MV-4-11 (cell line): ENCODE measurements around the gene EMID1.

ENCODE experiments used
- DNase-seq: peaks from one replicate; lab custom pipeline; 2025; lab: John Stamatoyannopoulos, UW

The EMID1 gene

GRCh38 chr22:29260601-29261315, 55.1 kb downstream of the EMID1 start:
- no peak for DNase-seq

- no peak for DNase-seq
These were observed 58.1 kb downstream of the EMID1 start for GRCh38 chr22:29263791-29264276.

DNA sequence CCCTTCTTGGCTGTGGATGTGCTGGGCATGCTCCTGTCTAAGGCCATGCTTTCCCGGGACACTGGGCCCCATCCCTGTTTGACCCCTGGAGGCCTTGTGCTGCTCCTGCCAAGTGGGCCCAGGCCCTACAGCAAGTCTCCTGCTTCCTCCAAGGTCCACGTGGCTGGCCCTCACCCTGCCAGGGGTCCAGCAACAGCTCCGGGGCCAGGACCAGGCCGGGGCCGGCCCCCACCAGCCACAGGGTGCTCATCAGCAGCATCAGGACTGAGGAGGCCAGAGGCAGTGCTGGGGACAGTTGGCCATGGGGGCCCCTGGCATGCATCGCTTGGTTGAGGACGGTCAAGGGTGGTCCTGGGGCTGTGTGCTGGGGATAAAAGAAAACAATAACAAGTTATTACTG, 59.6 kb downstream of the EMID1 start:
- no peak for DNase-seq

DNA sequence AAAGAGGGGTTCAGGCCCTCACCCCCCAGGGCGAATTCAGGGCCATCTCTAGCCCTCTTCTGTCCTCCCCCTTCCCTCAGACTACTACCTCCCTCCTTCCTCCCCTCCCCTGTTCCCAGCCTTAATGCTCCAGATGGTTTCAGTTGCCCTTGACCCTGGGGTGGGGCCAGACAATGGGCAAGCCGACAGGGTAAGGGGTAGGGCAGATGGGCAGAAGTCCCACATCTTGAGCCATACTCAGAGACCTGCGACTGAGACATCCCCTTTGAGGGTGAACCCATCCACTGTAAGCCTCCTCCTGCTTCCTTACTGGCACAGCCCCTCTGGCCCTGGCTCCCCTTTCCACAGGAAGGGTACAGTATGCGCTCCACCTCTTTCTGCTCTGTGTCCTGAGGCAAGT, 60.2 kb downstream of the EMID1 start:
- DNase-seq = no peak

DNA sequence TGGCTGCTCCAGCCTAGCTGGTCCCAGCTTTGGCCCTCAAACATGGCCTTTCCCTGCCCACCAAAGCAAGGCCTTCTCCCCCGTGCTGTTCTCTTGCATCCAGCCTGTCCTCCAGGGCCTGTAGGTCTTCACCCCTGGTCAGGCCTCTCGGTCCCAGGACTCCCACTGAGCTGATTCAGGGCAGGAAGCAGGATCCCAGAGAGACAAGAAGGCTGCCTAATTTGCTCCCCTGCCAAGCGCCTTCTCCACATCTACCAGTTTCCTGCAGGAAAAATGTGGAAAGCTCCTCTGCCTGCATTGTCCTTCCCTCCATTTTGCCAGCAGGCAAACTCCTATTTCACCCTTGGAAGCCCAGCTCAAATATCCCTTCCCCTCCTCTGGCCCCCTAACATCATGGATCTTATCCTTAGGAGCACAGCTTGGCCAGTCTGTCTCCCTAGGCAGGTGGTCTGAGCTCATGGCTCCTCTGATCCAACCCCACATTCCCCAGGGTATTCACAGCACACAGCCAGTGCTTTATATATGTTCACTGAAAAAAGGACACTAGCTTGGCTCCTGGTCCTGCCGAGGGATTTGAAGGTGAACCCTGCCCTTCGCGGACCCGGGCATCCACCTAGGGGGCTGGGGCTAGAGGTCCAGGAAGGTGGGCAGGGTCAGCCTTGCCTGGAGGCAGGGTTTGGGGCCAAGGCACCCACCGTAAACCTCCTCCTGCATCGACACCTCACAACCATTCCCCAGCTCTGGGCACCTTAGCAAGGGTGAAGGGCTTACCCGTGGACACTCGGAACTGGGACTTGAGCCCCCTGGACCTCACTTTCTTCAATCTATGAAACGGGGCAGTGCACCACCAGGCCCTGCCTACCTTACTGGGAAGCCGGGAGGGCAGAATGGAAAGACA, 61.1 kb downstream of the EMID1 start:
- no peak for DNase-seq

GRCh38 chr22:29267462-29267857, 61.8 kb downstream of the EMID1 start:
- no peak for DNase-seq

DNA sequence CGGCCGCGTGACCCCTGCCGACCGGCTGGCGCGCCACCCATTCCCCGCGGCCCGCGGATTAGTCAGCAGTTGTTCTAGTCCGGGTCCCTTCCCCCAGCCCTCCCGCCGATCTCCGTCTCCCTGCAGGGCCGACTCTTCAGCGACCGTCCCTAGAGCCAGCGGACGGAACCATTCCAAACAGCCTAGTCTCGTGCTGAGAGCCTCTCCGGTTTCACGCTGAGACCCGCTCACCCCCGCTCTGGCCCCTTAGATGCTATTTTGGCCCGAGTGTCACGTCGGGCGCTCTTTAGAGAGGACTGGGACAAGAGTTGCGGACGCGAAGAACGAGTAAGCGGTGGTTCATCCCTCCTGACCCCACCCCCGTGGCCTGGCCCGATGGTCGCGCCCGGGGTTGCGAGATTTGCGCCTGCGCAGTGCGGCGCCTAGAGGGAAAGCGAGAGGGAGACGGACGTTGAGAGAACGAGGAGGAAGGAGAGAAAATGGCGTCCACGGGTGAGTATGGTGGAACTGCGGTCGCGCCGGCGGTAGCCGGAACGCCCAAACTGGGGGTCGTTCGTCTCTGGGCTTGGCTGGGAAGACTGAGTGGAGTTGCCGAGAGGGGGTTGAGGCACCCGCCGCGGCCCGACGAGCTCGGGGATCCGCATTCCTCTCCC, 62.3 kb downstream of the EMID1 start, which contains the start of the genes EWSR1 and RHBDD3:
Gene EWSR1 (plus strand): TSS at position 411 of the 653 bp plus-strand sequence. CDS start 69 bp downstream, at position 480.
Gene RHBDD3 (minus strand): TSS at position 124 of the 653 bp plus-strand sequence. CDS start 2,355 bp downstream, outside the sequence.
- DNase-seq = peak; percentile 93

DNA sequence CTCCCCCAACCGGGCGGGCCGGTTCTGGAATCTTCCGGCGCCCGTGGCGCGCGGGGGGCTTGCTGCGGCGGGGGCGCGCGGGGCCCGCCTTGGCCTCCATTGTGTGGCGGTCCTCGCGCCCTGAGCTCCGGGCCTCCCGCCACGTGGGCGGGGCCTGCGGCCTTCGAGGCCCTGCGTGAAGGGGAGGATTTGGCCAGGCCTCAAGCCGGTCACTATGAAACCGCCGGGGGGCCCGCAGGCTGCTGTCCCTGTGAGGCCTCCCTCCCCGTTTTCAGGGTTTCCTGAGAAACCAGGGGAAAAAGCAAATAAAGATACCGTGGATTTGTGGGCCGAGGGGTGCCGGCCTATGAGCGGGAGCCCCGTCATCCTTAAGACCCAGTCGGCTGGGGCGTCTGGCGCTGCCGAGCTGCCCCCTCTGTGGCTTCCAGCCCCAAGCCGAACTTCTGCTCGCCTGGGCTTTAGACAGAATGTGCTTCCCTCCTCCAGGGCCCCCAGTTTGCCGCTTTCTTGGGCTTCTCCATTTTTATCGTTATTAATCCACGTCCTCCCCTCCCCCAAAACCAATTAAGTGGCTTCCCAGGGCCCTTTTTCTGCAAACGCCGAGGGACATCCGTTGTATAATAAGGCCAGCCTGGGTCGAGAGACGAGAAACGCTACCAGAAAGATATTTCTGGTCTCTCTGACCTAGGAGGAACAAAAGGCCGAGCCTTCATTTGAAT, 63.0 kb downstream of the EMID1 start:
- DNase-seq = peak; percentile 15

DNA sequence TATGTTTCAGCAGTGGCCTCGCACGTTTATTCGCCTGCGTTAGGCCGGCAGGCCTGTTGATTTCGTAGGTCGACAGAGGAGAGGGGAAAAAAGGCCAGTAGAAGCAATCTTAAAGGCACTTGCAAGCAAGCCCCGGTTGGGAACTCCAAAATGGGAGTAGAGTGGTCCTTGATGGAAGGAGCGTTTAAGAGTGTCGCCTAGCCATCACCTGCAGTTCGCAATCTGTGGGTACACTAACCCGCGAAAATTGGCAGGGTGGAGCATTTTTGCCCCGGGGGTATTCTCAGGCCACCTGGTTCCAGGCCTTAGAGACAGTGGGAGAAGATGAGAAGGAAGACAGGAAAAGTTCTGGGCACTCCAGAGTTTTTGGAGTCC, 63.5 kb downstream of the EMID1 start:
- DNase-seq = no peak

- peak; percentile 79 for DNase-seq
These were observed 64.2 kb downstream of the EMID1 start for GRCh38 chr22:29269731-29270474.

GRCh38 chr22:29270475-29271271, 65.0 kb downstream of the EMID1 start:
- DNase-seq = peak; percentile 64

DNA sequence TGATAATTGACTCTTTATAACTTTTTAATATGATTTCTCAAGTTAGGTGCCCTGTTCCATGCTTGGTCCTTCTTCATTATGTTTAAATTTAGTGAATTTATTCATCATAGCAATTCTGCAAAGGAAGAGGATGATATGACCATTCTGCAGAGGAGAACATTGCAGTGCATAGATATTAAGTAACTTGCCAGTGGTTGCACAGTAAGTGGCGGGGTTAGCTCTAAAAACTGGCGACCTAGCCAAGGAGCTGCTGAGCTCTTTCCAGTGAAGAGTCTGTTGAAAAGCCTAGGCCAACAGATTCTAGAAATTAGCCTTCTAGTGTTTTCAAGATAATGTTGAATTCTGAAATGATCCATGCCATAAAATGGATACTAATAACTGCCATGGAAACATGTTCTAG, 66.9 kb downstream of the EMID1 start:
- no peak for DNase-seq

DNA sequence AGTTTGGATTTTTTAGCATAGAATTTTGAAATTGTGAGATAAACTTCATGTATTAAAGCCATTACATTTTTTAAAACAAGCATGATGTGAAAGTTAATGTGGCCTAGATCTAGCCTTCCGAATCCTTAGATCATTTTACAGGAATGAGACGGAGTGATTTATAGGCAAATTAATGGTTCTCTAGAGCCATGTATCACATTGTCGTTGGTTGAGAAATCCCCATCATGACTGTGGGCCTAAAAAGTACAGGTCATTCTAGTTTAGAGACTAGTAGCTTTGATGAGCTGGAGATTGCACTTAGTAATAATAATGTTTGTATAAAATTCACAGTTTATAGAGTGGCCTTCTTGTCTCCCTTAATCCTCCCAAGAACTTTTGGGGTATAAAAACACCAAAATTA, 69.5 kb downstream of the EMID1 start:
- DNase-seq = no peak

- DNase-seq = no peak
These were observed 70.3 kb downstream of the EMID1 start for GRCh38 chr22:29275819-29276565.

DNA sequence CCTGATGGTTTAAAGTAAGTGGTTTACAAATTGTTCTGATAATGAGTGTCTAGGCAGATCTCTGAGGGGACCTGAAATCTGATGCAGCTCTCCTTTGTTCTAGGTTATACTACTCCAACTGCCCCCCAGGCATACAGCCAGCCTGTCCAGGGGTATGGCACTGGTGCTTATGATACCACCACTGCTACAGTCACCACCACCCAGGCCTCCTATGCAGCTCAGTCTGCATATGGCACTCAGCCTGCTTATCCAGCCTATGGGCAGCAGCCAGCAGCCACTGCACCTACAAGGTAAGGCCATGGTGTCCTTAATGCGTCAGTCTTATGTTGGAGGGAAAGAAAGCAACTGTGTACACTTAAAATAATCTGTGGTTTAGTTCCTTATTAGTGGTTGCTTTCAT, 72.2 kb downstream of the EMID1 start:
- DNase-seq = no peak

- peak; percentile 27 for DNase-seq
These were observed 78.5 kb downstream of the EMID1 start for GRCh38 chr22:29284196-29284595.

DNA sequence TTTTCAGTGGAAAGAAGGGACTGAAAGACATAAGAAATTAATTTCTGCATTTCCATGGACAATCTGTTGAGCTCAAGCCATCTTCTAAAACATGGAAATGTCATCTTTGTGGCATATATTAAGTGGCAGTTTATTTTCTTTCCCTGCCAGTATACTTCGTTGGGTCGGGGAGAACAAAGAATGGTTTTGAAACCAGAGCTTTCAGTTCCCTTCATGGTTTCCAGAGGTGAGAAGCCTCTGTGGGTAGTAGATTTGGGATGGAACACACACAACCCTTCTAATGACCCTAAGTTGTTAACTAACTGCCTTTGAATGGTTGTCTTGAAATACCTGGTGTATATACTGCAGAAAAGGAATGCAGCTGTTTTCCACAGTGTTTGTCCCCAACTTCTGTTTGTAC, 83.1 kb downstream of the EMID1 start:
- peak; percentile 42 for DNase-seq

- no peak for DNase-seq
These were observed 84.4 kb downstream of the EMID1 start for GRCh38 chr22:29290061-29290460.

DNA sequence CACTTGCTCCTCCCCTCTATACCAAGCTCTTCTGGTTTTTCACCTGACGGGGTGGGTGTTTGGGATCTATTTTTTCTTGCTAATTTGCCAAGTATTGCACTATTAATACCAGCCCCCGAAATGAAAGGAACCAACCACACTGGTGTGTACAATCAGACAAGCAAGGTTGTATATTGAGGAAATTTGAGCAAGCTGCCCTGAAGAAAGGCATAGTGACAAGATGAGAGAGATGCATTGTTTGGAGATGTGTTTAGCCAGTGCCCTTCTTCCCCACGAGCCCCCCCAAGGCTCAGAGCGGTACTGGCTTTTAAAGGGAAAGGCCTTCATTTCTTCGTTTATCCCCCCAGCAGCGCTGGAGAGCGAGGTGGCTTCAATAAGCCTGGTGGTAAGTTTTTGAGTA, 85.5 kb downstream of the EMID1 start:
- no peak for DNase-seq
